IMR-90 (cell line): ENCODE measurements around the gene ZAP70. TPM values are rescaled to one million over a fixed set of nuclear protein-coding genes. Genes with fewer than 3 reads are reported as not detected.

Source experiments
- ATAC-seq: fragments of 200-7000 bp; cut with Tn5 transposase; 2 replicates; pipeline ENCODE4 v1.9.1; 2020; ENCODE audit warnings: low read depth, mild to moderate bottlenecking, moderate library complexity
- BruUV-seq: library from RNA; stranded (reverse); fragments of 400-500 nt; replicated peaks from 2 replicates; lab custom pipeline; 2021; lab: Mats Ljungman, UMichigan
- CTCF ChIA-PET: fragments of 300-600 bp; formaldehyde crosslinking; extraction: SDS; loops from one replicate; lab custom pipeline; 2021; ENCODE audit warnings: antibody characterized with exemption; lab: Yijun Ruan, JAX
- POLR2A ChIA-PET: fragments of 300-600 bp; sonication (Branson Sonifier 250); formaldehyde crosslinking; loops from one replicate; lab custom pipeline; 2022; ENCODE audit warnings: antibody characterized with exemption; ENCODE audit not compliant: unreplicated experiment; lab: Charles Lee
- DNase-seq: peaks from one replicate; pipeline ENCODE4 v3.0.0; 2013
- H2AFZ ChIP-seq: replicated peaks from 2 replicates; pipeline ENCODE3; 2013; ENCODE audit warnings: low read length, mild to moderate bottlenecking; ENCODE audit not compliant: poor library complexity
- H2AK5ac ChIP-seq: 2 replicates; pipeline ENCODE4 v1.6.1; 2013; ENCODE audit warnings: low read depth, low read length, inconsistent platforms
- H2AK9ac ChIP-seq: replicated peaks from 2 replicates; pipeline ENCODE3; 2013; ENCODE audit warnings: mild to moderate bottlenecking, low read depth, low read length, moderate library complexity; ENCODE audit not compliant: poor library complexity
- H2BK120ac ChIP-seq: 2 replicates; pipeline ENCODE4 v1.6.1; 2013; ENCODE audit warnings: low read depth, low read length, inconsistent platforms
- H2BK15ac ChIP-seq: 3 replicates; pipeline ENCODE4 v1.6.1; 2013; ENCODE audit warnings: low read depth, low read length, inconsistent platforms
- H2BK20ac ChIP-seq: 2 replicates; pipeline ENCODE4 v1.6.1; 2013; ENCODE audit warnings: low read depth, mild to moderate bottlenecking, inconsistent platforms, low read length, moderate library complexity
- H2BK5ac ChIP-seq: 2 replicates; pipeline ENCODE4 v1.6.1; 2013; ENCODE audit warnings: mild to moderate bottlenecking, low read depth, low read length, inconsistent platforms; ENCODE audit not compliant: poor library complexity, severe bottlenecking
- H3K14ac ChIP-seq: replicated peaks from 2 replicates; pipeline ENCODE4 v1.6.1; 2013; ENCODE audit warnings: low read depth, low read length, inconsistent platforms
- H3K18ac ChIP-seq: 2 replicates; pipeline ENCODE4 v1.6.1; 2013; ENCODE audit warnings: low read depth, low read length, control low read depth
- H3K23ac ChIP-seq: 2 replicates; pipeline ENCODE4 v1.6.1; 2013; ENCODE audit warnings: low read depth, low read length, inconsistent platforms
- H3K27ac ChIP-seq: 2 replicates; pipeline ENCODE4 v1.5.1; 2013; ENCODE audit warnings: mild to moderate bottlenecking, control low read depth, low read length; ENCODE audit not compliant: insufficient read depth
- H3K27me3 ChIP-seq: 2 replicates; pipeline ENCODE4 v1.6.1; 2013; ENCODE audit warnings: low read length; ENCODE audit not compliant: control insufficient read depth, insufficient read depth
- H3K36me3 ChIP-seq: 2 replicates; pipeline ENCODE4 v1.6.1; 2013; ENCODE audit warnings: low read length, mixed read lengths; ENCODE audit not compliant: control insufficient read depth, insufficient read depth
- H3K4ac ChIP-seq: 2 replicates; pipeline ENCODE4 v1.6.1; 2013; ENCODE audit warnings: low read depth, low read length, inconsistent platforms
- H3K4me1 ChIP-seq: 2 replicates; pipeline ENCODE4 v1.6.1; 2013; ENCODE audit warnings: low read length, mixed read lengths; ENCODE audit not compliant: control insufficient read depth, insufficient read depth
- H3K4me2 ChIP-seq: 2 replicates; pipeline ENCODE4 v1.6.1; 2013; ENCODE audit warnings: low read depth, mild to moderate bottlenecking, control low read depth, low read length, moderate library complexity
- H3K4me3 ChIP-seq: 2 replicates; pipeline ENCODE4 v1.5.1; 2013; ENCODE audit warnings: low read depth, mild to moderate bottlenecking, control low read depth, low read length, moderate library complexity; ENCODE audit not compliant: insufficient read depth
- H3K56ac ChIP-seq: 2 replicates; pipeline ENCODE4 v1.6.1; 2013; ENCODE audit warnings: low read length, inconsistent platforms; ENCODE audit not compliant: insufficient read depth; ENCODE audit errors: extremely low read depth
- H3K79me1 ChIP-seq, 2 experiments: 2 replicates each; pipeline ENCODE4 v1.6.1; 2013; ENCODE audit warnings: low read length in 2 of 2, inconsistent platforms in 1 of 2, low read depth in 1 of 2
- H3K9ac ChIP-seq: 2 replicates; pipeline ENCODE4 v1.6.1; 2013; ENCODE audit warnings: low read depth, low read length, control low read depth
- H3K9me1 ChIP-seq: 2 replicates; pipeline ENCODE4 v1.6.1; 2013; ENCODE audit warnings: low read length, inconsistent platforms; ENCODE audit not compliant: insufficient read depth
- H3K9me3 ChIP-seq: 2 replicates; pipeline ENCODE4 v1.6.1; 2013; ENCODE audit warnings: low read length; ENCODE audit not compliant: control insufficient read depth, insufficient read depth
- H4K20me1 ChIP-seq: 2 replicates; pipeline ENCODE4 v1.6.1; 2013; ENCODE audit warnings: low read length, inconsistent platforms; ENCODE audit not compliant: insufficient read depth
- H4K5ac ChIP-seq: 2 replicates; pipeline ENCODE4 v1.6.1; 2013; ENCODE audit warnings: mild to moderate bottlenecking, low read depth, low read length, control low read depth
- H4K8ac ChIP-seq, 2 experiments: 2 replicates each; pipeline ENCODE4 v1.6.1; 2013; ENCODE audit warnings: low read depth in 2 of 2, low read length in 2 of 2, control low read depth in 1 of 2, inconsistent platforms in 1 of 2
- H4K91ac ChIP-seq: 2 replicates; pipeline ENCODE4 v1.6.1; 2013; ENCODE audit warnings: low read depth, low read length, inconsistent platforms; ENCODE audit not compliant: insufficient read depth
- BHLHE40 ChIP-seq: fragments of 150-350 bp; IDR thresholded peaks from 2 replicates; pipeline ENCODE4 v1.6.1; 2016; ENCODE audit warnings: mild to moderate bottlenecking, low read depth, low read length
- CEBPB ChIP-seq: IDR thresholded peaks from 2 replicates; pipeline ENCODE4 v1.6.1; 2012; ENCODE audit warnings: low read depth, low read length, improper control_type of control experiment
- CHD1 ChIP-seq: IDR thresholded peaks from 2 replicates; pipeline ENCODE4 v1.6.1; 2012; ENCODE audit warnings: low read depth, low read length, improper control_type of control experiment
- CTCF ChIP-seq: conservative IDR thresholded peaks from 2 replicates; pipeline ENCODE4 v1.5.1; 2012; ENCODE audit warnings: mild to moderate bottlenecking, low read depth, low read length, improper control_type of control experiment
- ELK1 ChIP-seq: fragments of 150-350 bp; IDR thresholded peaks from 2 replicates; pipeline ENCODE4 v1.6.1; 2016; ENCODE audit warnings: low read depth, mild to moderate bottlenecking, low read length, moderate library complexity, borderline replicate concordance
- MAZ ChIP-seq: IDR thresholded peaks from 2 replicates; pipeline ENCODE4 v1.6.1; 2012; ENCODE audit warnings: low read depth, mild to moderate bottlenecking, low read length, improper control_type of control experiment, moderate library complexity, borderline replicate concordance
- MXI1 ChIP-seq: IDR thresholded peaks from 2 replicates; pipeline ENCODE4 v1.6.1; 2012; ENCODE audit warnings: low read depth, mild to moderate bottlenecking, low read length, moderate library complexity, borderline replicate concordance
- NFE2L2 ChIP-seq: fragments of 150-350 bp; IDR thresholded peaks from 2 replicates; pipeline ENCODE4 v1.6.1; 2016; ENCODE audit warnings: low read depth, mild to moderate bottlenecking, low read length
- RAD21 ChIP-seq: IDR thresholded peaks from 2 replicates; pipeline ENCODE4 v1.6.1; 2012; ENCODE audit warnings: low read length, improper control_type of control experiment
- RCOR1 ChIP-seq: IDR thresholded peaks from 2 replicates; pipeline ENCODE4 v1.6.1; 2012; ENCODE audit warnings: mild to moderate bottlenecking, low read length, improper control_type of control experiment; ENCODE audit not compliant: insufficient replicate concordance
- RFX5 ChIP-seq: IDR thresholded peaks from 2 replicates; pipeline ENCODE4 v1.8.0; 2012; ENCODE audit warnings: low read depth, mild to moderate bottlenecking, low read length, moderate library complexity
- USF2 ChIP-seq: fragments of 150-350 bp; IDR thresholded peaks from 2 replicates; pipeline ENCODE4 v1.6.1; 2017; ENCODE audit warnings: mild to moderate bottlenecking, antibody characterized with exemption, low read length, low read depth
- whole genome bisulfite sequencing, 2 experiments: methylation state at CpG; one replicate each; pipeline versions ENCODE4 v1.1.5 to v1.1.7; 2013; ENCODE audit warnings: missing lambda C conversion rate in 2 of 2; ENCODE audit not compliant: insufficient read length in 1 of 2; ENCODE audit errors: extremely low coverage in 2 of 2; 5-methylcytosine and 5-hydroxymethylcytosine counted together
- dilution Hi-C: fragments of 300-500 bp; cut with HindIII; formaldehyde crosslinking; loops from one replicate; pipeline ENCODE4 v1.14.3; 2018; ENCODE audit warnings: low sequenced_read_pairs; ENCODE audit not compliant: unreplicated experiment
- in situ Hi-C: fragments of 300-500 bp; cut with MboI; formaldehyde crosslinking; loops from 3 replicates; pipeline ENCODE4 v1.14.3; 2019; ENCODE audit warnings: low sequenced_read_pairs, inconsistent platforms, mixed read lengths
- intact Hi-C: fragments of 100-400 bp; cut with micrococcal nuclease; formaldehyde crosslinking; loops from 2 replicates; pipeline ENCODE4 v1.10.0; 2022
- polyA plus RNA-seq, 3 experiments: library from polyadenylated mRNA; depleted of rRNA; stranded (reverse); fragments of >200 nt; gene quantifications; 2 replicates each; pipeline ENCODE4 v1.2.3, GENCODE V29; 2012; ENCODE audit warnings: low replicate concordance in 1 of 3
- total RNA-seq: library from RNA; depleted of rRNA; stranded (reverse); fragments of >200 nt; gene quantifications from 2 replicates; pipeline ENCODE4 v1.2.3, GENCODE V29; 2012

ZAP70 gene
- total and polyA plus RNA-seq, 2 of the 4 experiments (the other 2 are of a cell fraction), result under 0.01 to 0.09 TPM

GRCh38 chr2:97697252-97698235 lies 15.8 kb upstream of the ZAP70 start:
- Histone ChIP-seq H4K20me1 (no peaks in the 10 kb centered on the region), H3K23ac (no peak overlapping the region), H4K91ac (no peak overlapping the region), H2AK9ac (no peak overlapping the region), H2BK5ac (no peak overlapping the region), H3K4me3 (no peak overlapping the region; the same call in 1 of the 2 replicates), H2BK120ac (no peak overlapping the region), H3K27ac (no peak overlapping the region), H4K8ac (no peak overlapping the region), H4K5ac (no peak overlapping the region), H2BK15ac (no peak overlapping the region), H3K9ac (no peak overlapping the region), H2AFZ (no peak overlapping the region), H2BK20ac (no peak overlapping the region), H3K56ac (no peak overlapping the region), H3K9me1 (no peaks in the 10 kb centered on the region), H3K4ac (no peak overlapping the region), H3K4me1 (no peaks in the 10 kb centered on the region), H3K79me1 (no peaks in the 10 kb centered on the region), H3K14ac (no peak overlapping the region), H3K36me3 (no peaks in the 10 kb centered on the region), H3K27me3 (no peaks in the 10 kb centered on the region; the same call in none of the 2 replicates), H3K4me2 (peak overlapping the region; percentile 53; the same call in 1 of the 2 replicates), H3K9me3 (no peaks in the 10 kb centered on the region), H3K18ac (no peak overlapping the region), H2AK5ac (no peak overlapping the region)
- peak; percentile 69 for DNase-seq
- dilution Hi-C loops (no loop called here), intact Hi-C loops (loop anchor here (1.0 kb wide), 2 partner anchors 33 to 107 kb away; partner anchors contain the start of gene ACTR1B), in situ Hi-C loops (loop anchor here (10.0 kb wide), 1 partner anchor 103 kb away; no protein-coding TSS in a partner anchor)
- BruUV-seq, result no TSS peak
- ChIA-PET CTCF (interaction anchor here (0.6 to 5.3 kb wide), 3 partner anchors 33 to 711 kb away, joined by 5 to 47 read pairs (median 6); partner anchors contain the start of gene ANKRD36B), POLR2A (no interaction called here)
- peak; percentile 88 for ATAC-seq
- WGBS, 2 experiments, result 83% methylated on average over 1 of the region's 14 CpGs; no CpG with 5 or more reads in 1 of the 2 experiments
- TF ChIP-seq MAZ (no peak), MXI1 (peak; percentile 56; the same call in 1 of the 2 replicates), CEBPB (no peak), RAD21 (peak; percentile 99), RFX5 (no peak), ELK1 (no peak), USF2 (no peak), NFE2L2 (no peak), CTCF (peak; percentile 99), CHD1 (no peak), RCOR1 (no peak), BHLHE40 (no peak)
